NK-92 (cell line): ENCODE data around the gene PDLIM7.
"Not testable (repeated sequence)": the region's sequence is repeated elsewhere in the genome, so short reads cannot be mapped to it uniquely, and the experiment has no call there.

Experiments
- DNase-seq: peaks from one replicate; lab custom pipeline; 2025; ENCODE audit not compliant: unreplicated experiment; lab: John Stamatoyannopoulos, UW

The PDLIM7 gene

DNA sequence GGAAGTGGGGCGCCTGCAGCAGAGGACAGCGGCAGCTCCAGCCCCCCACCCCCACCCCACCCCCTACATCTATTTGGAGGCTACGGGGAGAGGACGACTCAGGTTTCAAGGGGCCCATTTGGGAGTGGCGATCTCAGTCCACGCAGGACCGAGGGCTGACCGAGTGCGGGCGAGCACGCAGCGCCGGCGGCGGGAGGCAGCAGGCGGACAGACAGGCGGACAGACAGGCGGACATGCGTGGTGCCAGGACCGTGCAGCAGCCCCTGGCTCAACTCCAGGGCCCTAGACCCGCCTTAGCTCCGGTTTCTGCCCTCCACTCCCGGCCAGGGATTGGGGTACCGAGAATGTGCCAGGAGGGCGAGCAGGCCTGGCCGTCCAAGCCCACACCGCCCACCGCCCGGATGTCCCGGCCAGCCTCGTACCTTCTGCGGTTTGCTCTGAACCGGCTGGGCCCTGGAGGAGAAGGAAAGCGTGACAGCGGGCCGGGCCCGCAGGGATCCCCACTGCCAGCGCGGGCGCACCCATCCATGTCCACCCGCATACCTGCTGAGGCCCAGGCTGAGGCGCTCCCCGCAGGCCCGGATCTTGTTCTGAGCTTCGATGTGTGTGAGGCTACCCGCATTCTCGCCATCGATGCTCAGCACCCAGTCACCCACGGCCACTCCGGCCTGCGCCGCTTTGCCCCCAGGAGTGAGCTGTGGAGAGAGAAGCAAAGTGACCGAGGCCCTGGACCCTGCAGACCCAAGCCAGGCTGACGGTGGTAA, 5.2 kb downstream of the PDLIM7 start:
- no peak for DNase-seq

DNA sequence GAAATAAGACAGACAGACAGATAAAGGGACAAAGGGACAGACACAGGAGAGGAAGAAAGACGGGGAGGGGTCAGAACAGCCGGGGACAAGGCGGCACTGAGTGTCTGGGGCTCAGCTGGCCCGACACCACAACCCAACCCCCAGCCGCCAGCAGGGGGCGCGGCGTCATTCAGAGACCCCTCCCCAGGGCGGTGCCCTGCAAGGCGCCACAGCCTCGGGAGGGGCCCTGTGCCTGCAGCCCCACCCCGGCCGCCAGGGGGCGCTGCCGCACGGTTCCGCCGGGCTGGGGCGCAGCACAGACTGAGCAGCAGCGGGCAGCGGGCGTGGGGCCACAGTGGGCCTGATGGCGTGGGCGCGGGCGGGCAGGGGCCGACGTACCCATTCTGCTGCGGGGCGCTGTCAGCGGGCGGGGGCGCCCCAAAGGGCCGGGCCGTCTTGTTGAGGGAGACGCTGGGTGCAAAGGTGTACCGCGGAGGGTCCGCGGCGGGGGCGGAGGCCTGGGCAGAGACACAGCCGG, 5.9 kb downstream of the PDLIM7 start:
- DNase-seq: no peak

- DNase-seq: no peak
These were observed 6.4 kb downstream of the PDLIM7 start for GRCh38 chr5:177490992-177491391.

DNA sequence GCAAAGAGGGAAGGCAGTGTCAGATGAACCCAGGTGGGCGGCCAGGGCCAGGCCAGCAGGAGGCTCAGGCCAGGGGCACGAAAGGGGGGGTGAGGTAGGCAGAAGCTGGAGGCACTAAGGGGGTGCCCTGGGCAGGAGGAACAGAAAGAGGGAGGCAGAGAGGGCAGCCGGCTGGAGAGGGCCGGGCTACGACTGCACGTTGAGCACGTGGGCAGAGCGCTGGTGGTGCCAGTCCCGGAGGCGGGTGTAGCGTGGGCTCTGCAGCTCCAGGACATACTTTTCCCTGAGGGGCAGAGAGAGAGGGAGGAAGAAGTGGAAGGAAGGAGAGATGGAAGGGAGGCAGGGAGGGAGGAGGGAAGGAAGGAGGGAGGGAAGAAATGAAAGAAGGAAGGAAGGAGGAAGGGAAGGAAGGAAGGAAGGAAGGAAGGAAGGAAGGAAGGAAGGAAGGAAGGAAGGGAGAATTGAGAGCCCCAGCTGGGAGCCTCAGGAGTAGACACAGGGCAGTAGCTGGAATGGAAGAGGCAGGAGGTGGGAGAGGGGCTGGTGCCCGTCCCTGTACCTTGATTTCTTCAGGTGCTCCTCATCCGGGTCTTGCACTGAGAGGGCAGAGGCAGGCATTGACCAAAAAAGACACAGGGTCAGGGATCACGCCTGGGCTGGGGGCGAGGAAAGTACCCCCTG, 7.0 kb downstream of the PDLIM7 start:
- no peak for DNase-seq

DNA sequence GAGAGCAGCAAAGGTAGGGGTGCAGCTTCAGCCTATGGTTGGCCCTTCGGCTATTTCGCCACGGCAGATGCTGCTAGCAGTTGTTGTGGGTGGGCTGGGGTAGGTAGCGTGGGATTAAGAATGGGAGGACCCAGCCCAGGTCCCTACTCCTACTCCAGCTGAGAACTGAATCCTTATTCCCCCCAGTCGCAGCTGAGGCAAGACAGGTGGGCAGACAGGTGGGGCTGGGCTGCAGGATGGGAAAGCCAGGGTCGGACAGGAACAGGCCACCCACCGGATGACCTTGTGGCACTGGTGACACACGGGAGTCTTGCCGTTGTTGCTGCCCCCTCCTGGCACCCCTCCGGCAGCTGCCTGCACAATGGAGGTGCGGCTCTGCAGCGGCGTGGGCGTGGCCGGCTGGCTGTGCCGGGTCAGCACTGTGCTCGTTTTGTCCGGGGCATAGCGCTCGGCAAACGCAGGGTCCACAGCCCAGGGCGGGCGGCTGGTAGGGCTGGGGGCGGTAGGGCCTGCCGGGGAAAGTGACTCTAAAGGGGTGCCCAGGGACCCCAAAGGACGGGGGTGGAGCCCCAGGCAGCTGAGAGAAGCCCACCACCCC, 8.2 kb downstream of the PDLIM7 start:
- no peak for DNase-seq

DNA sequence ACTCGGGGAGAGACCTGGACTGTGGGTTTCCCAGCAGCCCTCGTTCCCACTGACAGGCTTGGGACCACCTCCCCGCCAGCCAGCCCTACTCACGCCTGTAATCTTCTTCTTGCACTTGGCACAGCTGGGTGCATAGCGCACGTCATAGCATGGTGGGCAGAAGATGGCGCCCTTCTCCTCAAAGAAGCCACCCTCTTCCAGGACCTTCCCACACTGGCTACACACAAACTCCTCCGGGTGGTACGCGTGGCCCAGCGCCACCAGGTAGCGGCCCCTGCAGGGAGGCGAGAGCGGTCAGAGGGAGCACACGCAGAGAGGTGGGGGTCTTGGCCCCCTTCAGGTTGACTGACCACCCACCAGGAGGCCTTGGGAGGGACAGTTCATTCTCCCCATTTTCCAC, 9.4 kb downstream of the PDLIM7 start:
- DNase-seq: no peak

GRCh38 chr5:177487144-177487543, 10.3 kb downstream of the PDLIM7 start:
- no peak for DNase-seq

DNA sequence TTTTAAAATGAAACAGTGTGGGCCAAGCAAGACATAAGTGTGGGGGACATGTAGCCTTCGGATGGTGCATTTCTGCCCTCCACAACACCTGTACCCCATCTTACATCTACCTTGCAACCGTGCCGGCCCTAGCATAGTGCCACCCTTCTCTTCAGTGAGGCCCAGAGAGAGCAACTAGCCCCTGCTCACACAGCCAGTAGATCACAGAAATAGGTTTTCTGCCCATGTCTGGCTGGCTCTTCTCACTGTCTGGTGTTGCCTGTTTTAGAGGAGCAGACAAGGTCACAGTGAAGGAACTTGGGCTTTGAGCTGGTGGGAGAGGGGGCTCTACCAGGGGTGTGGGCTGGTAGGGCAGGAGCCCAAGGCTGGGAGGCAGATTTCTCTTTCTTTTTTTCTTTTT, 11.1 kb downstream of the PDLIM7 start:
- DNase-seq: no peak

DNA sequence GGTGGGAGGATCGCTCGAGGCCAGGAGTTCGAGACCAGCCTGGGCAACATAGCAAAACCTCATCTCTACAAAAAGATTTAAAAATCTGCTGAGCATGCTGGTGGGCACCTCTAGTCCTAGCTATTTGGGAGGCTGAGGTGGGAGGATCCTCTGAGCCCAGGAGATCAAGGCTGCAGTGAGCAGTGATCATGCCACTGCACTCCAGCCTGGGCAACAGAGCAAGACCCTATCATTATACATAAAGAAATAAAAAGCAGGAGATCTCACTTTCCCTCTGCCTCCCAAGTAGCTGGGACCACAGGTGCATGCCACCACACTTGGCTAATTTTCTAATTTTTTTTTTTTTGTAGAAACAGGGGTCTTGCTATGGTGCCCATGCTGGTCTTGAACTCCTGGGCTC, 11.7 kb downstream of the PDLIM7 start:
- DNase-seq: not testable (repeated sequence)

DNA sequence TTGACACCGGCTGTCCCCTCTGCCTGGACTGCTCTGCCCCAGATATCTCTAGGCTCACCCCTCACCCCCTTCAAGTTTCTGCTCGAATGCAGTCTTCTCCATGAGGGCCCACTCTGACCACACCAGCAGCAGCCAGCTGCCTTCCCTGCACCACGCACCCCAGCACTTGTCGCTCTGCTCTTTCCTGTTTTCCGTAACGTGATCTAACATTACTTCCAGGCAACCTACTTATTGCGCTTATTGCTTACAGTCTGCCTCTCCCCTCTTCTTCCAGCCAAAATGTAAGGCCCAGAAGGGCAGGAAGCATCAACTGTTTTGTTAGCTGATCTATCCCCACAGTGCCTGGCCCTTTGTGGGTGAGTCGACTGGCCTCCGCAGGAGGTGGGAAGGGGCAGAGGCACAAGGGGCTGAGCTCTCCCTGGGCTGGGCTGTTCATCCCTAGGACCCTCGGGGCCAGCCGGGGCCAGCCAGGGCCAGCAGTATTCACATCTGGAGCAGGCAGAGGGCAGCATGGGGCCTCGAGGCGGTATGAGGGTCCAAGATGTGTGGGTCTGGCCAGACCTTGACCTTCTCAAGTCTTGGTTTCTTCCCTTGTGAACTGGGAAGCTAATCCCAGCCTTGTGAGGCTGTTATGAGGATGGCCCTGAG, 12.4 kb downstream of the PDLIM7 start:
- no peak for DNase-seq

DNA sequence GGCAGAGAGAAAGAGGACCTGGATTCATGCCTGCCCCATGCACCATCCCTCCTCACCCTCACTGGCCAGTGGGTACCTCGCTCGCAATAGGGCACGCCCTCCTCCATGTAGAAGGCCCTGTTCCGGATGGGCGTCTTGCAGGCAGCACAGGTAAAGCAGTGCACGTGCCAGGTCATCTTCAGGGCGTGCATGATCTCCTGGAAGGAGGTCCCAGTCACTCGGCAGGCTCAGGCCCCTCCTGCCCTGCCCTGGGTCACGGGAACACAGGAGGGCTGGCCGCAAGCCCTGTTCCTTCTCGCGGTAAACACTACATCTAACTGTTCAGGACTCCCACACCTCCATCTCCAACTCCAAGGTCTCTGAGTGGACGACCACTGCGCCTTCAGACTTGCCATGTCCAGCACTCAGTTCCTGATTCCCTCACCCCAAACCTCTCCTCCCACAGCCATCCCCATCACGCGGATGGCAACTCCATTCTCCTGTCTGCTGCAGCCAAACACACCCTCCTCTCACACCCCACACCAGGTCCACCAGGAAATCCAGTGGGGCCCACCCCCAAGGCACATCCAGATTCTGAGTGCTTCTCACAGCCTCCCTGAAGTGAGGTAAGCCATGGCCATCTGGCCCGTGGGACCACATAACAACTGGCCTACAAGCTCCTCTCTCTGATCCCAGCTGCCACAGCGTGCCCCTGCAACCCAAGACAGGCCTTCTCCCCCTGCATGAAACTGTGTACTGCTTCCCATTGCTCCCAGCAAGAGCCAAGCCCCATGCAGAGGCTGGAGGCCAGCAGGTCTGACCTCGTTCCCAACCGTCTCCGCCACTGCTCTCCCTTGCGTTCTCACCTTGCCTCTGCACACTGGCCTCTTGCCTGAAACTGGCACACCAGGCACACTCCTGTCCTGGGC, 13.2 kb downstream of the PDLIM7 start:
- no peak for DNase-seq

- no peak for DNase-seq
These were observed 14.4 kb downstream of the PDLIM7 start for GRCh38 chr5:177483042-177483441.

GRCh38 chr5:177482359-177482795, 15.0 kb downstream of the PDLIM7 start:
- DNase-seq: no peak

DNA sequence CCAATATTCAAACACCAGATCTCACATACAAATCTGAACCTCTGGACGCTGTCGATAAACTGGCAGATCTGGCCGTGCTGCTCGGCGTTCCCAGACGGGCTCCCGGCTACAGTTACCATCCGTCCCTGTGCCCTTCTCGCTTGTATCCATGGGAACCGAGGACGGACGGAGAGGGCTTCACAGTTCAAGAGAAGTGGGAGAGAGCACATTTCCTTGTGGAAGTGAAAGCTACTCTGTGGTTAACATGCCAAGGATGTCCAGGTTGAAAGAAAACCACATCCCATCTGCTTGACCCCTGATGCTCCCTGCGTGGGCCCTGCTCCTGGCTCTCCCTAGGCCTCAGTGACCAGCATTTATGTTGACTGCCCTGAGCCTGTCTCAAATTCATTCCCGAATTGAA, 17.6 kb downstream of the PDLIM7 start:
- DNase-seq: no peak

- DNase-seq: no peak
These were observed 18.4 kb downstream of the PDLIM7 start for GRCh38 chr5:177478711-177479646.

DNA sequence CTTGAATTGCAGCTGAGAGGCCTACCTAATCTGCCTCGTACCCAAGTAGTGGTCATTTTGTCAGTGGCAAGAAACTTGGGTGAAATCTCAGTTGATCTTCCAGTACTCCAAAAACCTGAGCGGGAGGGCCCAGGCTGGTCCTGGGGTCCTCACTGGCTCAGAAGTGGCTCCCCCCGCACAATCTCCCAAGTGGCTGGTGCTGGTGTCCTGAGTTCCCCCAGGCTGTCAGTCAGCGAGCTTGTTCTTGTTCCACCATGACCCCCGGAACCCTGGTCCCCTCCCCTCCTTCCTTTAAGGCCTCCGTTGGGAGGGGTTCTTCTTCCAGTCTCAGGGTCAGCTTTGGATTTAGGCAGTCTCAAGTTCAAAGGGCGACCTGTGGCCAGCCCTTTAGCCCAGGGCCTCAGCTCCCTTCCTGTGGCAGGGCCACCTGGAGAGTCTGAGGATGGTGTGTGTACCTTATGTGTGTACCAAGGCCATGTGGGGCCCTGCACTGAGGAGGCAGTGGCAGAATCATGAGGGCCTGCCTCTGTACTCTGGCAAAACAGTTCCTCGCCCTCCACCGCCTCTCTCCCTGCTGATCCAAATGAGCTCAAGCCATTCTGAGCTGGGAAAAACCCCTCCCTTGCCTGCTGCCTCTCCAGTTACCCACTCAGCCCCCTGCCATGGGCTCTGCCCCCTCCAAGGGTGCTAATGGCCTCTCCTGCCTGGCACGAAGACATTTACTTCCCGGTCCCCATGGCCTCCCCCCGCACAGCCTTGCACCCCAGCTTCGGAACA, 19.5 kb downstream of the PDLIM7 start:
- no peak for DNase-seq

- no peak for DNase-seq
These were observed 20.7 kb downstream of the PDLIM7 start for GRCh38 chr5:177476531-177477233.
